ENCODE measurements around the gene CRYBG1. TPM values are rescaled to one million over a fixed set of nuclear protein-coding genes. Genes with fewer than 3 reads are reported as not detected.

The CRYBG1 gene
- total and polyA plus RNA-seq, 2 donors (not counting 1 experiment from before 2014, with no cell fraction given), result 9.6 to 47.0 TPM

DNA sequence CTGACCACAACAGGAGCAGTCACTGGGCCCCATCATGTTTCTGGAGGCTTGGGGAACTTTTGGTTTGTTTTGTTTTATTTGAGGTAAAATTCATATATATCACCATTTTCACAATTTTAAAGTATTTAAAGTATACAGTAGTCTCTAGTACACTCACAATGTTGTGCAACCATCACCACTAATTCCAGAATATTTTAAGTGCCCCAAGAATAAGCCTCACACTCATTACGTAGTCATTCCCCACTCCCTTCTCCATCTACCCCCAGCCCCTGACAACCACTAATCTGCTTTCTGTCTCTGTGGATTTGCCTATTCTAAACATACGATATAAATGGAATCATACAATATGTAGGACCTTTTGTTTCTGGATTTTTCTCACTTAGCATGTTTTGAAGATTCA lies 239.8 kb downstream of the CRYBG1 start:
- ChIA-PET CTCF (no interaction called here), POLR2A (no interaction called here)
- Mint-ChIP-seq H3K27me3 (no peaks in the 10 kb centered on the region), H3K27ac (no peak overlapping the region), H3K4me1 (no peaks in the 10 kb centered on the region), H3K9me3 (ENCODE audit: insufficient read depth) (no peaks in the 10 kb centered on the region), H3K4me3 (no peak overlapping the region)
- Histone ChIP-seq H3K4me1 (ENCODE audit: control insufficient read depth in 2 of 2, insufficient read depth in 2 of 2, low read length in 2 of 2) (no peaks in the 10 kb centered on the region), H3K36me3 (replicated peaks in 1 of 2; ENCODE audit: control extremely low read depth in 1 of 2, control insufficient read depth in 1 of 2, extremely low read depth in 1 of 2, insufficient read depth in 2 of 2, low read length in 1 of 2) (peaks cover 4 to 16% of the 10 kb centered on the region in 2 experiments), H3K27ac (ENCODE audit: low read length in 2 of 2) (no peak overlapping the region), H3K79me2 (ENCODE audit: control insufficient read depth, insufficient read depth, low read length) (peaks cover 10% of the 10 kb centered on the region), H3K9me3 (ENCODE audit: control extremely low read depth in 1 of 3, control insufficient read depth in 2 of 3, insufficient read depth in 1 of 3, low read length in 2 of 3) (peaks cover 0 to 4% (median 0%) of the 10 kb centered on the region in 3 donors), H3K9ac (ENCODE audit: low read length) (no peak overlapping the region), H3K4me2 (replicated peaks; ENCODE audit: low read depth, low read length, poor library complexity, severe bottlenecking) (no peak overlapping the region), H3K4me3 (ENCODE audit: control extremely low read depth in 1 of 5, extremely low read depth in 1 of 5, insufficient read depth in 1 of 5, low read depth in 2 of 5, low read length in 4 of 5) (no peak overlapping the region), H2AFZ (ENCODE audit: insufficient read depth, low read depth, low read length, poor library complexity, severe bottlenecking) (no peak overlapping the region), H4K20me1 (ENCODE audit: control insufficient read depth, insufficient read depth, low read length, poor library complexity, severe bottlenecking) (no peaks in the 10 kb centered on the region), H3K27me3 (replicated peaks in 1 of 4; ENCODE audit: control extremely low read depth in 1 of 4, control insufficient read depth in 3 of 4, insufficient read depth in 4 of 4, low read length in 3 of 4) (no peaks in the 10 kb centered on the region)
- ATAC-seq (ENCODE audit: low read depth), result no peak
- 100% methylated on average over 1 of the region's 2 CpGs for WGBS (ENCODE audit: insufficient coverage)
- DNase-seq, result no peak
- TF ChIP-seq, protein P1, sequence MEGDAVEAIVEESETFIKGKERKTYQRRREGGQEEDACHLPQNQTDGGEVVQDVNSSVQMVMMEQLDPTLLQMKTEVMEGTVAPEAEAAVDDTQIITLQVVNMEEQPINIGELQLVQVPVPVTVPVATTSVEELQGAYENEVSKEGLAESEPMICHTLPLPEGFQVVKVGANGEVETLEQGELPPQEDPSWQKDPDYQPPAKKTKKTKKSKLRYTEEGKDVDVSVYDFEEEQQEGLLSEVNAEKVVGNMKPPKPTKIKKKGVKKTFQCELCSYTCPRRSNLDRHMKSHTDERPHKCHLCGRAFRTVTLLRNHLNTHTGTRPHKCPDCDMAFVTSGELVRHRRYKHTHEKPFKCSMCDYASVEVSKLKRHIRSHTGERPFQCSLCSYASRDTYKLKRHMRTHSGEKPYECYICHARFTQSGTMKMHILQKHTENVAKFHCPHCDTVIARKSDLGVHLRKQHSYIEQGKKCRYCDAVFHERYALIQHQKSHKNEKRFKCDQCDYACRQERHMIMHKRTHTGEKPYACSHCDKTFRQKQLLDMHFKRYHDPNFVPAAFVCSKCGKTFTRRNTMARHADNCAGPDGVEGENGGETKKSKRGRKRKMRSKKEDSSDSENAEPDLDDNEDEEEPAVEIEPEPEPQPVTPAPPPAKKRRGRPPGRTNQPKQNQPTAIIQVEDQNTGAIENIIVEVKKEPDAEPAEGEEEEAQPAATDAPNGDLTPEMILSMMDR (IDR thresholded peaks at IDR 0.05), result no peak
- TF ChIP-seq EZH2 (IDR thresholded peaks at IDR 0.05; ENCODE audit: borderline replicate concordance, insufficient read depth, low read depth, low read length, poor library complexity, severe bottlenecking), result no peak
- intact Hi-C loops (cut with micrococcal nuclease), result no loop called here

DNA sequence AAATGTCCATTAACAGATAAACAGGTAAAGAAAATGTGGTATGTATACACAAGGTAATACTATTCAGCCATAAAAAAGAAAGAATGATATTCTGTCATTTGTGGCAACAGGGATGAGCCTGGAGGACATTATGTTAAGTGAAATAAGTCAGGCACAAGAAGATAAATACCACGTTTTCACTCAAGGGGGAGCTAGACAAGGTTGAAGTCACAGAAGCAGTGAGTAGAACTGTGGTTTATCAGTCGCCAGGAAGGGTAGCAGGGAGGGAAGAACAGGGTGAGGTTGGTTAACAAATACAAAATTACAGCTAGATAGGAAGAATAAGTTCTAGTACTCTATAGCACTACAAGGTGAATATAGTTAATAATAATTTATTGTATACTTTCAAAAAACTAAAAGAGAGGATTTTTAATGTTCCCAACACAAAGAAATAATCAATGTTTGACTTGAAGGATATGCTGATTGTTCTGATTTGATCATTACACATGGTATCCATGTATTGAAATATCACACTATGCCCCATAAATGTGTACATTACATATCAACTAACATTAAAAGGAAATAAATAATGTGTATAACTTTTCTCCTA lies 247.7 kb downstream of the CRYBG1 start:
- Mint-ChIP-seq H3K9me3 (ENCODE audit: insufficient read depth) (no peaks in the 10 kb centered on the region), H3K4me1 (peaks cover 43% of the 10 kb centered on the region), H3K27ac (no peak overlapping the region), H3K4me3 (no peak overlapping the region), H3K27me3 (no peaks in the 10 kb centered on the region)
- Histone ChIP-seq H2AFZ (ENCODE audit: insufficient read depth, low read depth, low read length, poor library complexity, severe bottlenecking) (no peak overlapping the region), H3K4me2 (replicated peaks; ENCODE audit: low read depth, low read length, poor library complexity, severe bottlenecking) (no peak overlapping the region), H4K20me1 (ENCODE audit: control insufficient read depth, insufficient read depth, low read length, poor library complexity, severe bottlenecking) (no peaks in the 10 kb centered on the region), H3K9ac (ENCODE audit: low read length) (no peak overlapping the region), H3K36me3 (replicated peaks in 1 of 2; ENCODE audit: control extremely low read depth in 1 of 2, control insufficient read depth in 1 of 2, extremely low read depth in 1 of 2, insufficient read depth in 2 of 2, low read length in 1 of 2) (peaks cover 6 to 7% of the 10 kb centered on the region in 2 experiments), H3K4me3 (ENCODE audit: control extremely low read depth in 1 of 5, extremely low read depth in 1 of 5, insufficient read depth in 1 of 5, low read depth in 2 of 5, low read length in 4 of 5) (no peak overlapping the region), H3K9me3 (ENCODE audit: control extremely low read depth in 1 of 3, control insufficient read depth in 2 of 3, insufficient read depth in 1 of 3, low read length in 2 of 3) (no peaks in the 10 kb centered on the region), H3K4me1 (ENCODE audit: control insufficient read depth in 2 of 2, insufficient read depth in 2 of 2, low read length in 2 of 2) (peaks cover 25 to 40% of the 10 kb centered on the region in 2 donors), H3K27me3 (replicated peaks in 1 of 4; ENCODE audit: control extremely low read depth in 1 of 4, control insufficient read depth in 3 of 4, insufficient read depth in 4 of 4, low read length in 3 of 4) (no peaks in the 10 kb centered on the region), H3K27ac (ENCODE audit: low read length in 2 of 2) (no peak overlapping the region), H3K79me2 (ENCODE audit: control insufficient read depth, insufficient read depth, low read length) (peaks cover 45% of the 10 kb centered on the region)
- ATAC-seq (ENCODE audit: low read depth) (peak; percentile 89), DNase-seq (peak; percentile 85)
- ChIA-PET POLR2A (interaction anchor here (0.6 kb wide), 1 partner anchor 42 kb away, joined by 3 read pairs; no protein-coding TSS in a partner anchor), CTCF (interaction anchor here (0.6 to 9.1 kb wide), 38 partner anchors 14 to 390 kb away, joined by 3 to 229 read pairs (median 5); partner anchors contain the start of genes CD24, QRSL1 and RTN4IP1)
- intact Hi-C loops (cut with micrococcal nuclease), result loop anchor here (1.0 to 5.0 kb wide), 8 partner anchors 41 to 371 kb away; no protein-coding TSS in a partner anchor
- whole genome bisulfite sequencing (ENCODE audit: insufficient coverage), result 0% methylated on average over 1 of the region's 2 CpGs
- TF ChIP-seq EZH2 (IDR thresholded peaks at IDR 0.05; ENCODE audit: borderline replicate concordance, insufficient read depth, low read depth, low read length, poor library complexity, severe bottlenecking), result no peak
- TF ChIP-seq, protein P1 (IDR thresholded peaks at IDR 0.05), result peak; percentile 92

All from B cell (primary cell).